Kidney epithelial cell (primary cell): ENCODE results near the gene PTPMT1. TPM values are rescaled to one million over a fixed set of nuclear protein-coding genes. Genes with fewer than 3 reads are reported as not detected.

ENCODE experiments used
- DNase-seq: peaks from one replicate; pipeline ENCODE4 v3.0.0-alpha.2; 2010; ENCODE audit warnings: low read depth
- H3K27me3 ChIP-seq: 2 replicates; pipeline ENCODE4 v1.6.0; 2011; ENCODE audit warnings: low read length; ENCODE audit not compliant: control insufficient read depth, insufficient read depth
- H3K36me3 ChIP-seq: 2 replicates; pipeline ENCODE4 v1.5.1; 2011; ENCODE audit warnings: low read length; ENCODE audit not compliant: control insufficient read depth, insufficient read depth
- H3K4me3 ChIP-seq: 2 replicates; pipeline ENCODE4 v1.5.1; 2011; ENCODE audit warnings: low read depth, mild to moderate bottlenecking, control low read depth, low read length
- CTCF ChIP-seq: IDR thresholded peaks from 2 replicates; pipeline ENCODE4 v1.5.1; 2011; ENCODE audit warnings: mild to moderate bottlenecking, moderate library complexity, low read length, control low read depth, inconsistent platforms; ENCODE audit not compliant: insufficient read depth, poor library complexity, severe bottlenecking
- total RNA-seq: library from RNA; depleted of rRNA; stranded (reverse); fragments of >200 nt; gene quantifications from 2 replicates; pipeline ENCODE4 v1.2.3, GENCODE V29; 2015

The PTPMT1 gene
- total RNA-seq, 1 donor from 2014 or later, result 166 TPM

- no peak for DNase-seq
- H3K36me3 ChIP-seq, result no peaks in the 10 kb centered on the region
- no peak for TF ChIP-seq CTCF
- no peaks in the 10 kb centered on the region for H3K27me3 ChIP-seq
- no peak overlapping the region for H3K4me3 ChIP-seq
Measured at GRCh38 chr11:47609675-47610074, 44.3 kb downstream of the PTPMT1 start.

- no peak for DNase-seq
- no peaks in the 10 kb centered on the region for H3K36me3 ChIP-seq
- no peak for TF ChIP-seq CTCF
- no peaks in the 10 kb centered on the region for H3K27me3 ChIP-seq
- H3K4me3 ChIP-seq, result no peak overlapping the region
Measured at GRCh38 chr11:47611348-47611794, 46.0 kb downstream of the PTPMT1 start.

GRCh38 chr11:47615249-47615648 is 49.9 kb downstream of the PTPMT1 start:
- Histone ChIP-seq H3K36me3 (no peaks in the 10 kb centered on the region), H3K27me3 (no peaks in the 10 kb centered on the region), H3K4me3 (no peak overlapping the region)
- DNase-seq, result no peak
- no peak for TF ChIP-seq CTCF

GRCh38 chr11:47616726-47617416 is 51.5 kb downstream of the PTPMT1 start:
- no peak for DNase-seq
- peak; percentile 82 for TF ChIP-seq CTCF
- H3K4me3 ChIP-seq, result no peak overlapping the region
- H3K36me3 ChIP-seq, result peaks cover 1% of the 10 kb centered on the region
- no peaks in the 10 kb centered on the region for H3K27me3 ChIP-seq

- DNase-seq, result no peak
- TF ChIP-seq CTCF, result no peak
- Histone ChIP-seq H3K27me3 (no peaks in the 10 kb centered on the region), H3K4me3 (no peak overlapping the region), H3K36me3 (peaks cover 1% of the 10 kb centered on the region)
Measured at GRCh38 chr11:47617417-47617809, 52.0 kb downstream of the PTPMT1 start.

GRCh38 chr11:47620836-47621378 is 55.5 kb downstream of the PTPMT1 start:
- no peak for TF ChIP-seq CTCF
- no peak for DNase-seq
- Histone ChIP-seq H3K4me3 (no peak overlapping the region), H3K27me3 (no peaks in the 10 kb centered on the region), H3K36me3 (peaks cover 2% of the 10 kb centered on the region)
